ENCODE results near the gene HNRNPUL1.

GRCh38 chr19:41217741-41218140 is 46.4 kb upstream of the HNRNPUL1 start:
- TF ChIP-seq CTCF (IDR thresholded peaks at IDR 0.05), result no peak
- no peak for TF ChIP-seq POLR2A (IDR thresholded peaks at IDR 0.05)

Measured in thyroid gland (tissue), 4 donors.